Forelimb muscle (tissue), 1 donor: ENCODE measurements around the gene GALR2. TPM values are rescaled to one million over a fixed set of nuclear protein-coding genes. Genes with fewer than 3 reads are reported as not detected.

Experiments used
- DNase-seq: peaks from one replicate; pipeline ENCODE4 v3.0.0-alpha.2; 2013; ENCODE audit warnings: low read depth
- polyA plus RNA-seq: library from polyadenylated mRNA; unstranded; fragments of 120-200 nt; gene quantifications from one replicate; pipeline ENCODE4 v1.2.1, GENCODE V29; 2013; ENCODE audit not compliant: insufficient read length

The GALR2 gene
- polyA plus RNA-seq, 1 donor, result not detected

DNA sequence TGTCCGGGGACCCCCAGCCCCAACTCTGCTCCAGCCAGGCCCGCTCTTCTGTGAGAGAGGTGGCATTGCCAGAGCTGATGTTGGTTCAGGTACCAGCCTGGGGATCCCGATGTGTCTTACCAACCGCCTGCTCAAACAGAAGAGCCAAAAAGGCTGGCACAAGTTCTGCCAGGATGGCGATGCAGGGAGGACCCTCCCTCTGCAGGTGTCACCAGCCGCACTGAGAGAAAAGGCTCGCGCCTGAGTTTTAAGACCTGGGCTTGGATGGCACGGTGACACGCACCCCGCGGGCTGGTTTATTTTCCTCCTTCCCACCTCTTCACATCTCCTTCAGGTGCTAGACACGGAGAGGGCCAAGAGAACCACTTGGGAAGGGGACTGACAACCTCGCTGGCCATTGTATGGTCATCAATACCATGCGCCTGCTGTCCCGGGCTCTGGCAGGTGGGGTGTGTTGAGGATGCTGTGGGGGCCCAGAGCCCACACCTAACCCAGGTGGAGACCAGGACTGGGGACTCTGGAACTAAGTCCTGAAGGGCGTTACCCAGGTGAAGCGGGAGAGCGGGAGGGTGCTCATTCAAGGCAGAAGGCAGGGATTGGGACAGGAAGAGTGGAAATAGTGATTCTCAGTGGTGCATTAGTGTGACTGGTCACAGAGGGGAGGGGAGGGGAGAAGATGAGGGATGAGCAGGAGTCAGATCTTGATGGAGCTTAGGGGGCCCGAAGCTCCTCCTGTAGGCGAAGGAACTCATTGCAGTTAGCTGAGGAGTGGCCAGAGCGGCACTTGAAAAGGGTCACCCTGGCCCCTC lies 50.2 kb downstream of the GALR2 start:
- no peak for DNase-seq

GRCh38 chr17:76125391-76125675 lies 50.8 kb downstream of the GALR2 start:
- DNase-seq, result no peak

DNA sequence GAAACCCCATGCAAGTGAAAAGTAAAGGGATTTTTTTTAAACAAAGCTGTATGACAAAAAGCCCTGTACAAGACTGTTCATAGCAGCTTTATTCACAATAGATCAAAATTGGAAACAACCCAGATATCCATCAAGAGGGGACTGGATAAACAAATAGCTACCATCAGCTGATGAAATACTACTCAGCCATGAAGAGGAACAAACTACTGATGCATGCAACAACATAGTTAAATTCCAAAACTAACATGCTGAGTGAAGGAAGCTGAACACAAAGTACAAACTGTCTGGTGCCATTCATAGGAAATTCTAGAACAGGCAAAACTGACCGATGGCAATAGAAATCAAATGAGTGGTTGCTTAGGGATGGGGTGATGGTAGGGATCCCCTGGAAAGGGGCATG lies 51.3 kb downstream of the GALR2 start:
- no peak for DNase-seq

Other genes starting within 250 kb of the GALR2 start
- gene UNC13D, start 230.4 kb upstream of the GALR2 start, polyA plus RNA-seq, result 3.7 TPM
- 51.9 TPM for gene WBP2, start 219.4 kb upstream of the GALR2 start, polyA plus RNA-seq
- gene TRIM47, start 196.2 kb upstream of the GALR2 start, polyA plus RNA-seq, result 19.3 TPM
- gene TRIM65, start 177.8 kb upstream of the GALR2 start, polyA plus RNA-seq, result 16.4 TPM
- 73.6 TPM for gene MRPL38, start 169.9 kb upstream of the GALR2 start, polyA plus RNA-seq
- gene FBF1, start 133.7 kb upstream of the GALR2 start, polyA plus RNA-seq, result 7.9 TPM
- 18.9 TPM for gene ACOX1, start 95.6 kb upstream of the GALR2 start, polyA plus RNA-seq
- 9.9 TPM for gene TEN1, start 95.5 kb upstream of the GALR2 start, polyA plus RNA-seq
- 4.6 TPM for gene CDK3, start 73.9 kb upstream of the GALR2 start, polyA plus RNA-seq
- 0.20 TPM for gene EVPL, start 47.5 kb upstream of the GALR2 start, polyA plus RNA-seq
- gene SRP68, start 2.3 kb upstream of the GALR2 start, polyA plus RNA-seq, result 82.4 TPM
- 7.2 TPM for gene ZACN, start 4.4 kb downstream of the GALR2 start, polyA plus RNA-seq
- gene EXOC7, start 29.0 kb downstream of the GALR2 start, polyA plus RNA-seq, result 78.3 TPM
- gene FOXJ1, start 66.5 kb downstream of the GALR2 start, polyA plus RNA-seq, result 0.05 TPM
- gene RNF157, start 165.7 kb downstream of the GALR2 start, polyA plus RNA-seq, result 12.1 TPM
- gene UBALD2, start 190.6 kb downstream of the GALR2 start, polyA plus RNA-seq, result 18.3 TPM
- gene QRICH2, start 233.5 kb downstream of the GALR2 start, polyA plus RNA-seq, result 3.5 TPM